ENCODE measurements around the gene AFDN.
"Not testable (repeated sequence)": the region's sequence is repeated elsewhere in the genome, so short reads cannot be mapped to it uniquely, and the experiment has no call there.

AFDN gene

GRCh38 chr6:167974640-167975344, 148.1 kb downstream of the AFDN start:
- peak; percentile 13 to 60 for DNase-seq (ENCODE audit: low read depth in 2 of 2)
- TF ChIP-seq, protein P1, sequence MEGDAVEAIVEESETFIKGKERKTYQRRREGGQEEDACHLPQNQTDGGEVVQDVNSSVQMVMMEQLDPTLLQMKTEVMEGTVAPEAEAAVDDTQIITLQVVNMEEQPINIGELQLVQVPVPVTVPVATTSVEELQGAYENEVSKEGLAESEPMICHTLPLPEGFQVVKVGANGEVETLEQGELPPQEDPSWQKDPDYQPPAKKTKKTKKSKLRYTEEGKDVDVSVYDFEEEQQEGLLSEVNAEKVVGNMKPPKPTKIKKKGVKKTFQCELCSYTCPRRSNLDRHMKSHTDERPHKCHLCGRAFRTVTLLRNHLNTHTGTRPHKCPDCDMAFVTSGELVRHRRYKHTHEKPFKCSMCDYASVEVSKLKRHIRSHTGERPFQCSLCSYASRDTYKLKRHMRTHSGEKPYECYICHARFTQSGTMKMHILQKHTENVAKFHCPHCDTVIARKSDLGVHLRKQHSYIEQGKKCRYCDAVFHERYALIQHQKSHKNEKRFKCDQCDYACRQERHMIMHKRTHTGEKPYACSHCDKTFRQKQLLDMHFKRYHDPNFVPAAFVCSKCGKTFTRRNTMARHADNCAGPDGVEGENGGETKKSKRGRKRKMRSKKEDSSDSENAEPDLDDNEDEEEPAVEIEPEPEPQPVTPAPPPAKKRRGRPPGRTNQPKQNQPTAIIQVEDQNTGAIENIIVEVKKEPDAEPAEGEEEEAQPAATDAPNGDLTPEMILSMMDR (IDR thresholded peaks at IDR 0.05; ENCODE audit: low read depth, low read length) = no peak
- no peak overlapping the region for H3K4me3 ChIP-seq (replicated peaks in 1 of 2; ENCODE audit: low read depth in 2 of 2, low read length in 2 of 2)

GRCh38 chr6:167975458-167975857, 148.7 kb downstream of the AFDN start:
- TF ChIP-seq, protein P1 (IDR thresholded peaks at IDR 0.05; ENCODE audit: low read depth, low read length) = no peak
- no peak for DNase-seq (ENCODE audit: low read depth in 2 of 2)
- H3K4me3 ChIP-seq (replicated peaks in 1 of 2; ENCODE audit: low read depth in 2 of 2, low read length in 2 of 2) = no peak overlapping the region

- DNase-seq (ENCODE audit: low read depth in 2 of 2); H3K4me3 ChIP-seq (replicated peaks in 1 of 2; ENCODE audit: low read depth in 2 of 2, low read length in 2 of 2): not testable (repeated sequence)
These were observed 149.5 kb downstream of the AFDN start for GRCh38 chr6:167976116-167976657.

DNA sequence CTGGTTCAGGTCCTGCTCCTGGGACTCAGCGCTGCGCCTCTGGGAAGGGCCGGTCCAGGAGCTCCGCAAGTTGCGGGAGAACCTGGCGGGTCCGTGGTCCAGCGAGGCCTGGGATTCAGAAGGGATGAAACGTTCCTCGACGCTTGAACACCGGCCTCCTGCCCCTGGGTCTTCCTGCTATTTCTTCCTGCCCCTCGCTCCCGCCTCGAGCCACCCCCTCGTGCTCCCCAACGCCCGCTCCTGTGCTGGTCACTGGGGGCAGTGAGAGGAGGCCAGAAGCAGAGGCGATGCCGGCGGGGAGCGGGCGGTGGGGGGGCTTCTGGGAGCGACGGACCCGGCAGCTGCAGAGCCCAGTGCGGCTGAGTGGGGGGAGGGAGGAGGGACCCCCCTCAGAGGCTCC, 150.0 kb downstream of the AFDN start:
- no peak for DNase-seq (ENCODE audit: low read depth in 2 of 2)
- TF ChIP-seq, protein P1 (IDR thresholded peaks at IDR 0.05; ENCODE audit: low read depth, low read length) = no peak
- H3K4me3 ChIP-seq (replicated peaks in 1 of 2; ENCODE audit: low read depth in 2 of 2, low read length in 2 of 2) = no peak overlapping the region

DNA sequence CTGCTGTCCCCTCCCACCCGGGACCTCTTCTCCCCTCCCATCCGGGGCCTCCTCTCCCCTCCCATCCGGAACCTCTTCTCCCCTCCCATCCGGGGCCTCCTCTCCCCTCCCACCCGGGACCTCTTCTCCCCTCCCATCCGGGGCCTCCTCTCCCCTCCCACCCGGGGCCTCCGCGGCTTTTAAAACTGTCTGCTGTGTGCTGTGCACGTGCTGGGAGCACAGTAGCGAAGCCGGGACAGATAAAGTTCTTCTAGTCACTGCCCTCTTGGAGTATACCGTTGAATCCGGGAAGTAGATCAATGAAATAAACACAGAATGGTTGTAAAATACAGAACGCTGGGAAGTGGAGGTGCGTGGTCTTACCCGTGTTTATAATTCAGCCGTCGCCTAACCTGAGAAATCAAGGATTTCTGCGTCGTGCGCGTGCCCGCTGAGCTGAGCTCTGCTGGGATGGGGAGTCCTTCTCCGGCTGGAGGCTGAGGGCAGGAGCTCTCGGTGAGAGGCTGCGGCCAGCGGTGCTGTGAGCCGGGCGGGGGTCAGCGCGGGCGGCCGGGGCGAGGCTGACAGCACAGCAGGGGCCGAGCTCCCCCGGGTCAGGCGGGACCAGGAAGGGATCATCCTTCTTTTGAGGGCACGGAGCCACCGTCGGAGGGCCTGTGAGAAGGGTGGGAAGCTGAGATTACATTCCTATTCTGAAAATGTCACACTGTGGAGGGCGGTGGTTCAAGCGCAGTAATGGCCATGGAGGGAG, 151.2 kb downstream of the AFDN start:
- TF ChIP-seq, protein P1 (IDR thresholded peaks at IDR 0.05; ENCODE audit: low read depth, low read length) = no peak
- DNase-seq (ENCODE audit: low read depth in 2 of 2) = no peak
- H3K4me3 ChIP-seq (replicated peaks in 1 of 2; ENCODE audit: low read depth in 2 of 2, low read length in 2 of 2) = no peak overlapping the region

- TF ChIP-seq, protein P1 (IDR thresholded peaks at IDR 0.05; ENCODE audit: low read depth, low read length) = no peak
These were observed 151.9 kb downstream of the AFDN start for GRCh38 chr6:167978607-167979006.

DNA sequence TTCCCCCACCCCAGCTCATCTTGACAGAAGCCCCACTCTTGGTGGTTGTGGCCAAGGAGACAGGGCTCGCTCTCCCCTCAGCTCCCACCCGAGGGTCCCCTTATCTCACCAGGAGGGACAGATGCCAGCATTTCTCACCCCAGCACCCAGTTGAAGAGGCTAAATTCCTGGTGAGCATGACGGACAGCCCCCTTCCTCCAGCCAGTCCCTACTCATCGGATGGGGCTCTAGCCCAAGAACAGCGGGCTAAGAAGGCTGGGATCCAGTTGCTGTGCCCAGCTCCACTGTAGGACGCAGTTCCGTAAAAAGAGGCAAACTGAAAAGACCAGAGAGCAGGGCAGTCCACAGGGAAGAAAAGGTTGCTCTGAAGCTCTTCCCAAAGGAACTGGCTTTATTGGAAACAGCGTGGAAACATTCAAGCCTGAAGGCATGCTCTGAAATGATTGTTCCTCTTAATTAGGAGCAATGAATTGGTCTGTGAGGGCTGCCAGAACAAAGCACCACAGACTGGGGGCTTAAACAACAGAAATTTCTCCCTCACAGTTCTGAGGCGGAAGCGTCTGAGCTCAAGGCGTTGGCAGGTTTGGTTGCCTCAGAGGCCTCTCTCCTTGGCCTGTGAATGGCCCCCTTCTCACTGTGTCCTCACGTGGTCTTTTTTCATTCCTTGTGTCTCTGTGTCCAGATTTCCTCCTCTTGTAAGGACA, 152.9 kb downstream of the AFDN start:
- H3K4me3 ChIP-seq (replicated peaks in 1 of 2; ENCODE audit: low read depth in 2 of 2, low read length in 2 of 2) = no peak overlapping the region
- no peak for DNase-seq (ENCODE audit: low read depth in 2 of 2)
- TF ChIP-seq, protein P1 (IDR thresholded peaks at IDR 0.05; ENCODE audit: low read depth, low read length) = no peak

More at GRCh38 chr6:167978607-167979006, 151.9 kb downstream of the AFDN start:
- no peak for DNase-seq (ENCODE audit: low read depth in 2 of 2)
- no peak overlapping the region for H3K4me3 ChIP-seq (replicated peaks in 1 of 2; ENCODE audit: low read depth in 2 of 2, low read length in 2 of 2)
